Upper lobe of left lung (tissue), 6 donors: ENCODE results near the gene NANOS2. TPM values are rescaled to one million over a fixed set of nuclear protein-coding genes. Genes with fewer than 3 reads are reported as not detected.

Source experiments
- ATAC-seq, 2 donors: fragments of 200-7000 bp; cut with Tn5 transposase; one replicate each; pipeline ENCODE4 v1.9.1; 2022; ENCODE audit warnings: mild to moderate bottlenecking in 2 of 2, moderate library complexity in 2 of 2; ENCODE audit not compliant: low FRiP score in 2 of 2
- DNase-seq, 2 donors: peaks; one replicate each; pipeline ENCODE4 v3.0.0-alpha.2; 2019 to 2020
- H3K27ac ChIP-seq, 4 donors: fragments of 200-600 bp; sonication (generic); one replicate each; pipeline ENCODE4 v1.5.1; 2016 to 2019
- H3K27me3 ChIP-seq, 4 donors: fragments of 200-600 bp; sonication (generic); one replicate each; pipeline ENCODE4 v1.5.1; 2017 to 2019
- H3K36me3 ChIP-seq, 4 donors: fragments of 200-600 bp; sonication (generic); one replicate each; pipeline ENCODE4 v1.5.1; 2016 to 2019
- H3K4me1 ChIP-seq, 4 donors: fragments of 200-600 bp; sonication (generic); one replicate each; pipeline ENCODE4 v1.5.1; 2018 to 2019
- H3K4me3 ChIP-seq, 4 donors: fragments of 200-600 bp; sonication (generic); one replicate each; pipeline ENCODE4 v1.5.1; 2017 to 2019; ENCODE audit warnings: mild to moderate bottlenecking in 2 of 4, moderate library complexity in 1 of 4
- H3K9me3 ChIP-seq, 4 donors: fragments of 200-600 bp; sonication (generic); one replicate each; pipeline ENCODE4 v1.5.1; 2018 to 2019
- CTCF ChIP-seq, 6 experiments: fragments of 450-650 bp in 4 of 6; fragments of 200-600 bp in 2 of 6; sonication (generic) in 2 of 6; IDR thresholded peaks; one replicate each; pipeline ENCODE4 v1.5.1; 2016 to 2019; ENCODE audit warnings: antibody characterized with exemption in 6 of 6
- EP300 ChIP-seq, 4 donors: sonication (generic); formaldehyde crosslinking; IDR thresholded peaks; one replicate each; pipeline ENCODE4 v1.5.1; 2017; ENCODE audit warnings: antibody characterized with exemption in 4 of 4, control low read depth in 2 of 4
- POLR2A ChIP-seq, 4 donors: fragments of 450-650 bp; IDR thresholded peaks; one replicate each; pipeline ENCODE4 v1.5.1; 2016 to 2017; ENCODE audit warnings: antibody characterized with exemption in 4 of 4, mild to moderate bottlenecking in 2 of 4
- POLR2AphosphoS5 ChIP-seq, 2 donors: sonication (generic); formaldehyde crosslinking; IDR thresholded peaks; one replicate each; pipeline ENCODE4 v1.5.1; 2017; ENCODE audit warnings: antibody characterized with exemption in 2 of 2
- WGBS, 2 donors: methylation state at CpG; one replicate each; pipeline ENCODE4 v1.1.5; 2017 to 2018; 5-methylcytosine and 5-hydroxymethylcytosine counted together
- total RNA-seq, 6 donors: library from RNA; depleted of rRNA in 4 of 6; stranded (reverse); fragments of >200 nt in 4 of 6; gene quantifications; one replicate each; pipeline versions ENCODE4 v1.1.0 to v1.2.1, GENCODE V29; 2016 to 2021
- donor health status: DM: no; HTN: no; CAD: no; lungs with moderate emphysema.
- donor health status: DM: no; HTN: yes; CAD: no; lungs with severe emphysema.

Gene NANOS2
- total RNA-seq, 6 donors from 2014 or later = not detected

- TF ChIP-seq POLR2A (IDR thresholded peaks at IDR 0.05) (no peak), CTCF (IDR thresholded peaks at IDR 0.05) (no peak), EP300 (IDR thresholded peaks at IDR 0.05) (no peak), POLR2AphosphoS5 (IDR thresholded peaks at IDR 0.05) (no peak)
- H3K27me3 ChIP-seq = peaks cover 0 to 8% (median 3%) of the 10 kb centered on the region in 4 donors
- WGBS, 2 donors = 50 to 65% methylated on average over 2 to 45 of the region's 67 CpGs
- DNase-seq = peak in 1 of 2 donors; percentile 66
- no peak overlapping the region for H3K4me3 ChIP-seq
- peaks cover 0 to 6% (median 0%) of the 10 kb centered on the region in 4 donors for H3K4me1 ChIP-seq
- ATAC-seq = no peak
- H3K27ac ChIP-seq = peak overlapping the region in 1 of 4 donors; percentile 53
- no peaks in the 10 kb centered on the region for H3K9me3 ChIP-seq
- peaks cover 0 to 25% (median 4%) of the 10 kb centered on the region in 4 donors for H3K36me3 ChIP-seq
Measured at GRCh38 chr19:45939792-45940514, 25.4 kb upstream of the NANOS2 start.

- H3K4me3 ChIP-seq = no peak overlapping the region
- no peaks in the 10 kb centered on the region for H3K9me3 ChIP-seq
- no peak for ATAC-seq
- peaks cover 0 to 6% (median 0%) of the 10 kb centered on the region in 4 donors for H3K4me1 ChIP-seq
- no peak for DNase-seq
- H3K27me3 ChIP-seq = peaks cover 0 to 8% (median 3%) of the 10 kb centered on the region in 4 donors
- 63 to 85% methylated on average over 3 of the region's 3 CpGs for WGBS, 2 donors
- TF ChIP-seq POLR2AphosphoS5 (IDR thresholded peaks at IDR 0.05) = no peak
- TF ChIP-seq CTCF (IDR thresholded peaks at IDR 0.05) = no peak
- TF ChIP-seq EP300 (IDR thresholded peaks at IDR 0.05) = no peak
- H3K36me3 ChIP-seq = peaks cover 0 to 25% (median 4%) of the 10 kb centered on the region in 4 donors
- H3K27ac ChIP-seq = peak overlapping the region in 2 of 4 donors; percentile 5 to 53
Measured at GRCh38 chr19:45938733-45939319, 24.2 kb upstream of the NANOS2 start.

GRCh38 chr19:45935267-45935666 is 20.7 kb upstream of the NANOS2 start:
- no peak overlapping the region for H3K4me3 ChIP-seq
- ATAC-seq = no peak
- TF ChIP-seq POLR2A (IDR thresholded peaks at IDR 0.05) (no peak), POLR2AphosphoS5 (IDR thresholded peaks at IDR 0.05) (no peak), EP300 (IDR thresholded peaks at IDR 0.05) (no peak), CTCF (IDR thresholded peaks at IDR 0.05) (no peak)
- H3K27ac ChIP-seq = no peak overlapping the region
- H3K27me3 ChIP-seq = peaks cover 0 to 6% (median under 1%) of the 10 kb centered on the region in 4 donors
- H3K4me1 ChIP-seq = peaks cover 0 to 1% (median 0%) of the 10 kb centered on the region in 4 donors
- DNase-seq = peak in 1 of 2 donors; percentile 45
- WGBS, 2 donors = 65 to 77% methylated on average over 5 to 19 of the region's 19 CpGs
- no peaks in the 10 kb centered on the region for H3K9me3 ChIP-seq
- H3K36me3 ChIP-seq = peaks cover 0 to 10% (median under 1%) of the 10 kb centered on the region in 4 donors

- H3K36me3 ChIP-seq = peaks cover 0 to 9% (median 0%) of the 10 kb centered on the region in 4 donors
- no peak for TF ChIP-seq EP300 (IDR thresholded peaks at IDR 0.05)
- no peak for TF ChIP-seq POLR2AphosphoS5 (IDR thresholded peaks at IDR 0.05)
- TF ChIP-seq POLR2A (IDR thresholded peaks at IDR 0.05) = no peak
- no peak for TF ChIP-seq CTCF (IDR thresholded peaks at IDR 0.05)
- WGBS, 2 donors = 37 to 48% methylated on average over 19 of the region's 19 CpGs
- no peaks in the 10 kb centered on the region for H3K27me3 ChIP-seq
- ATAC-seq (no peak), DNase-seq (no peak)
- H3K27ac ChIP-seq = no peak overlapping the region
- H3K4me3 ChIP-seq = no peak overlapping the region
- H3K9me3 ChIP-seq = no peaks in the 10 kb centered on the region
- H3K4me1 ChIP-seq = no peaks in the 10 kb centered on the region
Measured at GRCh38 chr19:45934551-45935230, 20.1 kb upstream of the NANOS2 start.
